HepG2 (cell line): ENCODE measurements around the gene FBXO33. TPM values are rescaled to one million over a fixed set of nuclear protein-coding genes. Genes with fewer than 3 reads are reported as not detected.

Experiments
- CEBPZ ChIP-seq: IDR thresholded peaks from 2 replicates; pipeline ENCODE4 v1.6.1; 2012; ENCODE audit warnings: low read length, improper control_type of control experiment
- CHCHD3 ChIP-seq: sonication (generic); formaldehyde crosslinking; IDR thresholded peaks from 2 replicates; pipeline ENCODE4 v1.8.0; 2022; ENCODE audit warnings: mild to moderate bottlenecking, missing genetic modification reagents, moderate library complexity
- KAT8 ChIP-seq: IDR thresholded peaks from 2 replicates; pipeline ENCODE4 v1.6.1; 2016; ENCODE audit warnings: missing genetic modification reagents, missing compliant biosample characterization
- MAFK ChIP-seq, 2 experiments: IDR thresholded peaks in 1 of 2; conservative IDR thresholded peaks in 1 of 2; 2 replicates each; pipeline ENCODE4 v1.6.1; 2011; ENCODE audit warnings: improper control_type of control experiment in 2 of 2, low read length in 2 of 2
- NPAS2 ChIP-seq: sonication (generic); formaldehyde crosslinking; IDR thresholded peaks from 2 replicates; pipeline ENCODE4 v1.8.0; 2022; ENCODE audit warnings: mild to moderate bottlenecking, missing genetic modification reagents, borderline replicate concordance
- SAP130 ChIP-seq: IDR thresholded peaks from 2 replicates; pipeline ENCODE4 v1.6.1; 2016; ENCODE audit warnings: low read depth
- SMAD3 ChIP-seq: sonication (generic); formaldehyde crosslinking; IDR thresholded peaks from 2 replicates; pipeline ENCODE4 v1.4.0; 2020; ENCODE audit warnings: missing genetic modification reagents
- SNRNP70 ChIP-seq: fragments of 200-400 bp; formaldehyde crosslinking; IDR thresholded peaks from 2 replicates; pipeline ENCODE4 v1.6.1; 2017; ENCODE audit warnings: mild to moderate bottlenecking, low read depth, low read length, moderate library complexity
- SRSF4 ChIP-seq: fragments of 200-400 bp; formaldehyde crosslinking; IDR thresholded peaks from one replicate; pipeline ENCODE4 v1.6.1; 2018; ENCODE audit warnings: mild to moderate bottlenecking, low read depth, low read length, moderate library complexity; ENCODE audit not compliant: poor library complexity, severe bottlenecking
- UBTF ChIP-seq: sonication (generic); formaldehyde crosslinking; IDR thresholded peaks from 2 replicates; pipeline ENCODE4 v1.4.0; 2020; ENCODE audit warnings: mild to moderate bottlenecking, missing genetic modification reagents
- XRCC5 ChIP-seq: fragments of 200-400 bp; formaldehyde crosslinking; optimal IDR thresholded peaks from 2 replicates; pipeline ENCODE3; 2017; ENCODE audit warnings: mild to moderate bottlenecking, low read length
- ZFX ChIP-seq: sonication (generic); formaldehyde crosslinking; IDR thresholded peaks from 2 replicates; pipeline ENCODE4 v1.4.0; 2020; ENCODE audit warnings: mild to moderate bottlenecking, low read depth, missing genetic modification reagents, moderate library complexity
- ZNF136 ChIP-seq: sonication (generic); formaldehyde crosslinking; IDR thresholded peaks from 2 replicates; pipeline ENCODE4 v1.8.1; 2022; ENCODE audit warnings: low read depth, mild to moderate bottlenecking, moderate library complexity, missing genetic modification reagents
- ZNF282 ChIP-seq: fragments of 450-650 bp; IDR thresholded peaks from 2 replicates; pipeline ENCODE4 v1.6.1; 2018; ENCODE audit not compliant: partially characterized antibody
- ZNF34 ChIP-seq: sonication (generic); formaldehyde crosslinking; IDR thresholded peaks from 2 replicates; pipeline ENCODE4 v1.4.0; 2020; ENCODE audit warnings: mild to moderate bottlenecking, missing genetic modification reagents, borderline replicate concordance
- polyA plus RNA-seq, 8 experiments: library from polyadenylated mRNA; depleted of rRNA in 3 of 8; stranded (reverse) in 7 of 8; unstranded in 1 of 8; fragments of >200 nt; fragmentation: Illumina TruSeq in 4 of 8; extraction: Trizol in 4 of 8; gene quantifications; 2 replicates each; pipeline versions ENCODE4 v1.2.1 to v1.2.3, GENCODE V29; 2011 to 2016; ENCODE audit warnings: low read depth in 4 of 8, missing spikeins in 1 of 8, mixed read lengths in 1 of 8; ENCODE audit not compliant: insufficient read depth in 1 of 8
- total RNA-seq, 5 experiments: library from RNA; depleted of rRNA; stranded (reverse); fragments of >200 nt; fragmentation: Illumina TruSeq; extraction: Trizol; gene quantifications; 2 replicates each; pipeline ENCODE4 v1.2.3, GENCODE V29; 2016; ENCODE audit warnings: low read depth in 1 of 5
- TF ChIP-seq, protein P1 (sequence below): sonication (generic); formaldehyde crosslinking; conservative IDR thresholded peaks from 2 replicates; pipeline ENCODE4 v1.8.0; 2022; ENCODE audit warnings: mild to moderate bottlenecking, moderate library complexity, missing genetic modification reagents
- TF ChIP-seq, protein P2 (sequence below): sonication (generic); formaldehyde crosslinking; IDR thresholded peaks from 2 replicates; pipeline ENCODE4 v1.5.0; 2020; ENCODE audit warnings: mild to moderate bottlenecking, missing genetic modification reagents, moderate library complexity
- TF ChIP-seq, protein P3 (sequence below): sonication (generic); formaldehyde crosslinking; IDR thresholded peaks from 2 replicates; pipeline ENCODE4 v1.4.0; 2020; ENCODE audit warnings: missing genetic modification reagents, borderline replicate concordance

The FBXO33 gene
- total and polyA plus RNA-seq, 2 of the 13 experiments (the other 11 are each of a cell fraction or from before 2014, with no cell fraction given) = 15.5 to 16.9 TPM

DNA sequence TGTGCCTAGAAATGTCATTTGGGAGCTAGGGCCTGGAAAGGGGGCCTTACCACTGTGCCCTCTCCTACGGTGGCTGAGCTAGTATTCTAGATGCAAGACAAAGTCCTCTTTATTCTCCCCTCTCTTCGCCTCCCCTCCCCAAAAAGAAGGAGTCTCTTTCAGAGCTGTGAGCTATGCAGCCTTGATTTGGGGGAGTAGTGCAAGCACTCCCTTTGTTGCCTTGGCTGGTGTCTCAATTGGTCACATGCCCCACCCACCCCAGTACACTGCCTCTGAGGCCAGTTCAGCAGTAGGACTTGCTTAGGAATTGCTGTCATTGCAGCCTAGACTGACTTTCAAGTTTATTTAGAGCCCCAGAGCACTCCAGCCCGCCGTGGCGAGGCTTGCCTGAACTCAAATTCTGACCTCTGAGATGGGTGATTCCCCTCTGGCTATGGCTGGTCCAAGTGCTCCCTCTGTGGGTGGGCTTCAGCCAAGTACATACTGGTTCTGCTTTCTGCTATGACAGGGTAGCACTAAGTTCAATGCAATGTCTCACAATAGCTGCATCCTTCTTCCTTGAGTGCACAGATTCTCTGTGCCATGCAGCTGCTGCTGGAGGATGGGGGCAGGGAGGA, 37.0 kb upstream of the FBXO33 start (continued):
- no peak for TF ChIP-seq CEBPZ
- TF ChIP-seq NPAS2 (CRISPR knock-in tag) = peak; percentile 79; the same call in 1 of the 2 replicates
- TF ChIP-seq ZNF136 (CRISPR knock-in tag) = no peak
- TF ChIP-seq, protein P1, sequence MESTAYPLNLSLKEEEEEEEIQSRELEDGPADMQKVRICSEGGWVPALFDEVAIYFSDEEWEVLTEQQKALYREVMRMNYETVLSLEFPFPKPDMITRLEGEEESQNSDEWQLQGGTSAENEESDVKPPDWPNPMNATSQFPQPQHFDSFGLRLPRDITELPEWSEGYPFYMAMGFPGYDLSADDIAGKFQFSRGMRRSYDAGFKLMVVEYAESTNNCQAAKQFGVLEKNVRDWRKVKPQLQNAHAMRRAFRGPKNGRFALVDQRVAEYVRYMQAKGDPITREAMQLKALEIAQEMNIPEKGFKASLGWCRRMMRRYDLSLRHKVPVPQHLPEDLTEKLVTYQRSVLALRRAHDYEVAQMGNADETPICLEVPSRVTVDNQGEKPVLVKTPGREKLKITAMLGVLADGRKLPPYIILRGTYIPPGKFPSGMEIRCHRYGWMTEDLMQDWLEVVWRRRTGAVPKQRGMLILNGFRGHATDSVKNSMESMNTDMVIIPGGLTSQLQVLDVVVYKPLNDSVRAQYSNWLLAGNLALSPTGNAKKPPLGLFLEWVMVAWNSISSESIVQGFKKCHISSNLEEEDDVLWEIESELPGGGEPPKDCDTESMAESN (CRISPR knock-in tag) = no peak
- TF ChIP-seq KAT8 (CRISPR knock-in tag) = no peak
- peak; percentile 37; the same call in 1 of the 2 replicates for TF ChIP-seq SAP130
- no peak for TF ChIP-seq ZNF282
- TF ChIP-seq UBTF = 0 out of 2 replicates have a peak, but pooled peaks have one; percentile 25
- TF ChIP-seq ZFX (CRISPR knock-in tag) = 0 out of 2 replicates have a peak, but pooled peaks have one; percentile 17
- TF ChIP-seq XRCC5 = peak; percentile 52
- TF ChIP-seq SMAD3 = no peak
- no peak for TF ChIP-seq SRSF4
- TF ChIP-seq, protein P2, sequence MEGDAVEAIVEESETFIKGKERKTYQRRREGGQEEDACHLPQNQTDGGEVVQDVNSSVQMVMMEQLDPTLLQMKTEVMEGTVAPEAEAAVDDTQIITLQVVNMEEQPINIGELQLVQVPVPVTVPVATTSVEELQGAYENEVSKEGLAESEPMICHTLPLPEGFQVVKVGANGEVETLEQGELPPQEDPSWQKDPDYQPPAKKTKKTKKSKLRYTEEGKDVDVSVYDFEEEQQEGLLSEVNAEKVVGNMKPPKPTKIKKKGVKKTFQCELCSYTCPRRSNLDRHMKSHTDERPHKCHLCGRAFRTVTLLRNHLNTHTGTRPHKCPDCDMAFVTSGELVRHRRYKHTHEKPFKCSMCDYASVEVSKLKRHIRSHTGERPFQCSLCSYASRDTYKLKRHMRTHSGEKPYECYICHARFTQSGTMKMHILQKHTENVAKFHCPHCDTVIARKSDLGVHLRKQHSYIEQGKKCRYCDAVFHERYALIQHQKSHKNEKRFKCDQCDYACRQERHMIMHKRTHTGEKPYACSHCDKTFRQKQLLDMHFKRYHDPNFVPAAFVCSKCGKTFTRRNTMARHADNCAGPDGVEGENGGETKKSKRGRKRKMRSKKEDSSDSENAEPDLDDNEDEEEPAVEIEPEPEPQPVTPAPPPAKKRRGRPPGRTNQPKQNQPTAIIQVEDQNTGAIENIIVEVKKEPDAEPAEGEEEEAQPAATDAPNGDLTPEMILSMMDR (CRISPR knock-in tag) = peak; percentile 94
- no peak for TF ChIP-seq MAFK (conservative IDR thresholded peaks at IDR 0.05 in 1 of 2, IDR thresholded peaks at IDR 0.05 in 1 of 2; ENCODE audit: low read length in 2 of 2)
- no peak for TF ChIP-seq CHCHD3 (CRISPR knock-in tag)
- TF ChIP-seq, protein P3, sequence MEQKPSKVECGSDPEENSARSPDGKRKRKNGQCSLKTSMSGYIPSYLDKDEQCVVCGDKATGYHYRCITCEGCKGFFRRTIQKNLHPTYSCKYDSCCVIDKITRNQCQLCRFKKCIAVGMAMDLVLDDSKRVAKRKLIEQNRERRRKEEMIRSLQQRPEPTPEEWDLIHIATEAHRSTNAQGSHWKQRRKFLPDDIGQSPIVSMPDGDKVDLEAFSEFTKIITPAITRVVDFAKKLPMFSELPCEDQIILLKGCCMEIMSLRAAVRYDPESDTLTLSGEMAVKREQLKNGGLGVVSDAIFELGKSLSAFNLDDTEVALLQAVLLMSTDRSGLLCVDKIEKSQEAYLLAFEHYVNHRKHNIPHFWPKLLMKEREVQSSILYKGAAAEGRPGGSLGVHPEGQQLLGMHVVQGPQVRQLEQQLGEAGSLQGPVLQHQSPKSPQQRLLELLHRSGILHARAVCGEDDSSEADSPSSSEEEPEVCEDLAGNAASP = 0 out of 2 replicates have a peak, but pooled peaks have one; percentile 26
- TF ChIP-seq ZNF34 (CRISPR knock-in tag) = no peak
- TF ChIP-seq SNRNP70 = no peak
